ENCODE measurements around the gene IRF7.
"Not testable (repeated sequence)": the region's sequence is repeated elsewhere in the genome, so short reads cannot be mapped to it uniquely, and the experiment has no call there.

The IRF7 gene

DNA sequence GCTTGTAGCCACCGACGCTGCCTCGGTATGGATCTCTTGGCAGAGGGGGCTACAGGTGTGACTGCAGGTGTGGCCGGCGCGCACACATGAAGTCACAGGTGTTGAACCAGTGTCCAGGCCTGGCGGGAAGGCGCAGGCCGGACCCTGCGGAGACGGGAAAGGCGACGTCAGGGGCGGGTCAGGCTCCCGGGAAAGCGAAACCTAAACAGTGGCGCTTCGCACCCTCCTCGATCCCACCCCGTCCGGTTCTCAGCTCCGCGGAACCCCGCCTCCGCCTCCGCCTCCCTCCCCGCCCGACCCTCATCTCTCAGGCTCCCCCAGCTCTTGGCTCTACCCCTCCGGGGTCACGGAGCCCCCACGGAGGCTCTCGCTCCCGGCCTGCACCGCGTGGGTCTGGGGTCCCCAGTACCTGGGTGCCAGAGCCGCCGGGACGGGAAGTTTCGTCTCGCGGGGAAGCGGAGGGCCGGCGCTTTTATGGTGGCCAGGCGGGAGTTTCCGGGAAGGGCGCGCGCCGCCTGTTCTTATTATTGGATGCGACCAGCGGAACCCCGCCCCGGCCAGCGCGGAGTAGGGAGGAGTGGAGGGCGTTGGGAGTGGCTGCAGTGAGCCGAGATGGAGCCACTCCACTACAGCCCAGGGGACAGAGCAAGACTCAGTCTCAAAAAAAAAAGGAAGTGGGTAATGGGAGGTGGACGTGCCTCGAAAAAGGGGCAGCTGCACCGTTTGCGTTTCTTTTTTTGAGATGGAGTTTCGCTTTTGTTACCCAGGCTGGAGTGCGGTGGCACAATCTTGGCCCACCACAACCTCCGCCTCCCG is at the start of gene IRF7:
Gene IRF7 (minus strand): TSS at position 447 of the 816 bp plus-strand sequence. CDS start 586 bp downstream, outside the sequence.
- DNase-seq: peak; percentile 99

DNA sequence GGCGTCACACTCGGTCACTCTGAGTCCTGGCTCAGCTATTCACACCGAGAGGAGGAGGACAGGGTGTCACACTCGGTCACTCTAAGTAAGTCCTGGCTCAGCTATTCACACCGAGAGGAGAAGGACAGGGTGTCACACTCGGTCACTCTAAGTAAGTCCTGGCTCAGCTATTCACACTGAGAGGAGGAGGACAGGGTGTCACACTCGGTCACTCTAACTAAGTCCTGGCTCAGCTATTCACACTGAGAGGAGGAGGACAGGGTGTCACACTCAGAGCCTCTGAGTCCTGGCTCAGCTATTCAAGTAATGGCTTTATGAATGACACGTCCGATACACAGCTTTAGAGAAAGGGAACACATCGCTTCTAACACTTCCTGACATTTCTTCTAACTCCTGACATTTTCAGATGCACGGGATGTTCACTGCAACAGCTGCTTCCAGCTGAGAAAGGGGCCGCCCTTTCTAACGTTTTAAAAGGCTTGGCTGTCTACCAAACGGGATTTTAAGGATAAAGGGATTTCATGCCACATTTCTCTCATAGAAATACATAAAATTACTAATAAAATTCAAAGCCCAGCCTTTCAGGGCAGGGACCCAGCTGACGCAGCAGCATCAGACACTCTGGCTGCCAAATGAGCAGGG is 49.4 kb upstream of the IRF7 start:
- DNase-seq: no peak

DNA sequence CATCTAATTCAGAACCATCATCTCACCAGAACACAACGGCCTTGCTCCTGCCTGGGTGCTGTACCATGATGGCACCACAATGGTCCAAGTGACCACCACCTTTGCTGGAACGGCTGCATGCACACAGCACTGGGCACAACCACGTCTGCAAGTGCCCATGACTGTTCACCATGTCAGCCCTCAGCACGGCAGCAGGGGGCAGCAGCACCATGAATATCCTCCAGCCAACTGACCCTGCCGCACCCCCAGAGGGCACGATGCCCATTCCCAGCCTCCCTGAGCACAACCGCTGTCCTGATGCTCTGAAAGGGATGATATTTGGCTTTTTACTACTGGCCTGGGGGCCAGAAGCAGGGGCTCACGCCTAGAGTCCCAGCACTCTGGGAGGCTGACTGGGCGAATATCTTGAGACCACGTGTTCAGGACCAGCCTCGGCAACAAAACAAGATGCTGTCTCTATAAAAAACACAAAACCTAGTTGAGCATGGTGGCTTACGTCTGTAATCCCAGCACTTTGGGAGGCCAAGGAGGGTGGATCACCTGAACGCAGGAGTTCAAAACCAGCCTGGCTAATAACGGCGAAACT is 47.0 kb upstream of the IRF7 start:
- peak; percentile 80 for DNase-seq

DNA sequence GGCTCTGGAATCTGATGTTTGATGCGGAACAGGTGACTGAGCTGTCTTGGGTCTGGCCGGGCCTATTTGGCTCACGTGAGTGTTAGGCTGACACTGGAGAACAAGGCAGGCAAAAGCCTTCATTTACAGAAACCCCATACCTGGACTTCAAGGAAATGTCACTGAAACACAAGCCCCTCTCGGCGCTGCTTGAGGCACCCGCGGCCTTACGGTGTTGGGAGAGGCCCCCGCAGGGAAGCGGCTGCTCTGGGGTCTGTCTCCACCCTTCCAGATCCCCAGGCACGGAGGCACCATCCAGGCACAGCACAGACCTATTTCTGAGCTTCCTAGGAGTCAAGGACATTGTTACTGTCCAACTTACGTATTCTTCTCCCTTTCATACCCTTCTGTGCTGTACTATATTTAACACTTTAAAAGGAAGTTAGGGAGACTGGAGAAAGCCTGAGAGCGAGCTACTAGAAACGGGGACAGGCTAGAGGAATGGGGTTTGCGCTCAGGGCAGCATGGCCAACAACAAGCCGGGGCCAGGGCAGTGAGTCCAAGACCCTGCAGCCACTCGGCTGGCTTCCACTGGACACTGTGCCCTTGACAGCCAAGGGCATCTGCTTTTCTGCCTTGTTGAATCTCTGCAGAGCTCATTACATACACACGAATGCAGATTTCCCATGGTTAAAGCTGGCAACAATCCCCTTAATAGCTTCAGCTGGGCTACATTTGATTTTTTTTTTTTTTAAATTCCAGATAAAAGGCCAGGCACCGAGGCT is 45.1 kb upstream of the IRF7 start:
- DNase-seq: no peak

DNA sequence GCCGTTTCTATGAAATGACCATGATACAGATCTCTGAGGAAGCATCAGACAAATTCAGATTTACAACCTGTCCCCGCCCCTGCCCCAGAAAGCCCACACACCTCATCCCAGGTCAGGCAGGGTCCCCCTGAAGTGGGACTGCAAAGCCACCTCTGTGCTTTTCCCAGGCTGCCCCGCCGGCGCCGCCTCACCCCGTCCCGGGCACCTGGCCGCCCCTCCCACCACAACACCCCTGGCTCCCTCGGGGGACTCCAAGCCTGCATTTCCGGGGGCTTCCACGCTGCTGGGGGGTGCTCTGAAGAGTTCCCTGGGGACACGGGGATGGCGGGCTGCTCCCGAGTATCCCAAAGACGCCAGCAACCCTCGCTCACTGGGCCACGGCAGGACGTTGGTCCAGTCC is 44.5 kb upstream of the IRF7 start:
- DNase-seq: no peak

DNA sequence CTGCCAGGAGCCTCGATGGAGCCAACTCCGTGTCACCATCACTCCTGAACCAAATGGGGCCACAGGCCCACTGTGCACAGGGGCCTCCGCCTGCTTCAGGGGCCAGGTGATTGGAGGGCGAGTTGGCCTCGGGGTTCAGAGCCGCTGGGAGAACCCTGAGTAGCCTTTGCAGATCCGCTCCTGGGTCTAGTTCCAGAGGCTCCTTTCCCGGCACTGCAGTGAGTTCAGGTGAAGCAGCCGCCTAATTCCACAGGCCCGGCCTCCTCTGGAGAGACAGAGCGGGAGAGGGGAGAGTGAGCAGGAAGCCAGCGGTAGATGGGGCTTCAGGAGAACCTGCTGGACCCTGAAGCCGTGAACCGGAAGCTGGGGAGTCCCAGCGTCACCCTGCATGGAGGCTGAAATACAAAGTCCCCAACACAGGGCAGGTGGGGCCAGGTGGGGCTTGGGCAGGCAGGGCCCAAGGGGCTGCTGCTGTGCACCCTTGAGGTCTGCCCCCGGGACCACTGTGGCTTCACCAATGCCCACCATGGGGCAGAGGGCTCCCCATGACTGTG is 43.9 kb upstream of the IRF7 start:
- DNase-seq: no peak

DNA sequence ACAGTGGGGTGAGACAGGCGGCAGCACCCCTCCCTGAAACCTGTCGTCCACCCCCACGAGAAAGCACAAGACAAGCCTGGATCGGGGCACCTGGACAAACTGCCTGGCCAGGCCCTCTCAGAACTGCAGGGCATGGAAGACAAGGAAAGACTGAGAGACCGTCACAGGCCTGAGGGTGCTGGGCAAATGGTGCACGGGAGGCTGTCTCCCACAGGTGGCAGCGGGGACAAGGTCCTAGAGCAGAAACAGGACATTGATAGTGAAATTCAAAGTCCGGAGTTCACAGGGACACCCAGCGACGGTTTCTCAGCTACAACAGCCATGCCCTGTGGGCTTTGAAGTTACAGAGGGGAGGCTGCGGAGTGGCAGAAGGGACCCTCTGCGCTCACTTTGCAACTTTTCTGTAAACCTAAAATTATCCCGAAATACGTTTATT is 42.0 kb upstream of the IRF7 start:
- no peak for DNase-seq

DNA sequence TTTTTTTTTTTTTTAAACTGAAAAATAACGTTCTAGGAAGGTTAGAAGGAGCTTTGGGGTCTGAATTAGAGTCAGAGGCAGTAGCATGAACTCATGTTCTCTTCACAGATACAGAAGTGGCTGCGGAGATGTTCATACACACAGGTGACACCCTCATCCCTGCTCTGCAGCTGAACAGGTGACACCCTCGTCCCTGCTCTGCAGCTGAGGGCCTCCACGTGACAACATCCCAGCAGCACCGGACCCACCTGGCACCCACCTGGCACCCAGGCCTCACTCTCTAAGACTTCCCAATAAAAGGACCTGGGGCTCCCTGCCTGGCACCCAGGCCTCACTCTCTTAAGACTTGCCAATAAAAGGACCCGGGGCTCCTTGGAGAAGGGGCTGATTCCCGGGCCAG is 41.1 kb upstream of the IRF7 start:
- no peak for DNase-seq

DNA sequence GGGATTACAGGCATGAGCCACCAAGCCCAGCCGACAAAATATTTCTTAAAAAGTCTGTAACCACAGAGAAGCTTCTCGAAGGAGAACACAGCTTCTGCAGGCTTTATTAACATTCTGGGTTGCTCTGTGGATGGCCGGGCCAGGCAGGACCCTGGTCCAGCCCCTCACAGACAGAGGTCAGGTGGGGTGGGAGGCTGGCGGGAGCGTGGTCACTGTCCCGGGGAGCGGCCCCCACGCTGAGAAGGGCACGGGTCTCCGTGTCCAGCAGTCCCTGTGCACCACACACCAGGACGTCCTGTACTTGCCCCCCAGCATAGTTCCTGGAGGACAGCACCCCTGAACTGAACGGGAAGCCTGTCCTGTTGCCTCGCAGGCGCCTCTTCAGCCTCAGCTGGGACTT is 40.7 kb upstream of the IRF7 start:
- no peak for DNase-seq

DNA sequence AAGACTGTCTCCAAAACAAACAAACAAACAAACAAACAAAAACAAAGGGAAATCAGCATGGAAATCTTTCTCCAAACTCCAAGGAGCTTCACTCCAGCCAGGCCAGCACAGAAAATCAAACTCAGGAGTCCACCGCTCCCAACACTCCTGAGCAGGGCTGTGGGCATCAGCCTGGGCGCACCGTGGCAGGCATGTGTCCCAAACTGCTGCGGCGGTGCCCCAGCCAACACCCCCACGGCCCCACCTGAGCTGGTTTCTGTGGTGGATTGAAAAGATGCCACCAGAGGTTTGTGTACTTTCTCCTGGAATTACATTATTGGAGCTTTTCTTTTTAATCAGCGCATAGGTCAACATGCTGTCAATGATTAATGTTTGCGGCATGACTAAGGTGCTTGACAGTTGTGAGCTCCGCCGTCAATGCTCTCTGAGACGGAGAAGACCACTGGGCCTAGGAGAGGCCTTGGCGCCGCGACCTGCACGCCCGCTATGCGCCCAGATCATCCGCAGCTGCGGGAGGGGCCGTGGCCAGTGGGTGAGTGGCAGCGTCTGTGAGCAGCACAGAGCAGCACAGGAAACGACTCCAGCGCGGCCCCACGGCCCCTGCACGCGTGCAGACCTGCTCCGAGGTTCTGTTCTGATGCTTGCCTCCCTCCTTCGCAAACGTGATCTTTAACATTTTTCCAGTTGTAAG is 39.4 kb upstream of the IRF7 start:
- DNase-seq: peak; percentile 93

DNA sequence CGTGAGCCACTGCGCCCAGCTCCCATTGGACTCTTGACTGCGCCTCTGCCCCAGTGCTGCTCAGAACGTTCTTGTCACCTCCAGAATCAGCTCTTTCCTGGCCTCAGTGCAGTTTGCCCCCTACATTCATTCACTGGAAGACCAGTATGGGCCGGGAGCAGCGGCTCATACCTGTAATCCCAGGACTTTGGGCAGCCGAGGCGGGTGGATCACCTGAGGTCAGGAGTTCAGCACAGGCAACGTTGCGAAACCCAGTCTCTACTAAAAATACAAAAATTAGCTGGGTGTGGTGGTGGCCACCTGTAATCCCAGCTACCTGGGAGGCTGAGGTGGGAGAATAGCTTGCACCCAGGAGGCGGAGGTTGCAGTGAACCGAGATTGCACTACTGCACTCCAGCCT is 38.7 kb upstream of the IRF7 start:
- DNase-seq: not testable (repeated sequence)

DNA sequence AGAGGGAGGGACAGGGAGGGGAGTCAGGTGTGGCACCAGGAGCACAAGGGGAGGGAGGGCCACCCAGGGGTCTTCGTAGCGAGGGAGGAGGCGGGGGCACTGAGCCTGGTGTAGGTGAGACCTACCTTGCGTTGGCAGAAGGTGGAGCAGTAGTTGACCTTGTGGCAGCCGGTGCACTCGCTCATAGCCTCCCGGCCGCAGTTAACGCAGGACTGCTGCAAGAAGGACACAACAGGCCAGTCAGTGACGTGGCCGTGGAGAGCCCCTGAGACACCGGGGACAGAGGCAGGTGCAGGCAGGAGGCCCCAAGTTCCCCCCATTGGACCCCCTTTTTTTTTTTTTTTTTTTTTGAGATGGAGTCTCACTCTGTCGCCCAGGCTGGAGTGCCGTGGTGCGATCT is 38.1 kb upstream of the IRF7 start:
- DNase-seq: no peak

DNA sequence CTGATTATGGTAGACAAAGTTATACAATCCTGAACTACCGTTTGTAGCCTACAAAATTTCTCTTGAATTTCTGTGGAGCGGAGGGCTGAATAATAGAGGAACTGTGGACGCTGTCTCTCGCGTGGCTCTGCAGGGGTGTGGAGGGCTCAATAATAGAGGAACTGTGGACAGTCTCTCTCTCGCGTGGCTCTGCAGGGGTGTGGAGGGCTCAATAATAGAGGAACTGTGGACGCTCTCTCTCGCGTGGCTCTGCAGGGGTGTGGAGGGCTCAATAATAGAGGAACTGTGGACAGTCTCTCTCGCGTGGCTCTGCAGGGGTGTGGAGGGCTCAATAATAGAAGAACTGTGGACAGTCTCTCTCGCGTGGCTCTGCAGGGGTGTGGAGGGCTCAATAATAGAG is 37.4 kb upstream of the IRF7 start:
- not testable (repeated sequence) for DNase-seq

DNA sequence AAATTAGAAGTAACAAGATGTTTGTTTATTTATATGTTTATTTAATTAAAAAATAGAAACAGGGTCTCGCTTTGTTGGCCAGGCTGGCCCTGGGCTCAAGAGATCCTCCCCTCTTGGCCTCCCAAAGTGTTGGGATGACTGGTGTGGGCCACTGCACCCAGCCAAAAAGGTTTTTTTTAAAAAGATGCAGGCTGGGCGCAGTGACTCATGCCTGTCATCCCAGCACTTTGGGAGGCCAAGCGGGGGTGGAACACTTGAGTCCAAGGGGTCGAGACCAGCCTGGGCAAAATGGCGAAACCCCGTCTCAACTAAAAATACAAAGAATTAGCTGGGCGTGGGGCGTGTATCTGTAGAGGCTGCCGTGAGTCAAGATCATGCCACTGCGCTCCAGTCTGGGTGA is 34.7 kb upstream of the IRF7 start:
- no peak for DNase-seq

DNA sequence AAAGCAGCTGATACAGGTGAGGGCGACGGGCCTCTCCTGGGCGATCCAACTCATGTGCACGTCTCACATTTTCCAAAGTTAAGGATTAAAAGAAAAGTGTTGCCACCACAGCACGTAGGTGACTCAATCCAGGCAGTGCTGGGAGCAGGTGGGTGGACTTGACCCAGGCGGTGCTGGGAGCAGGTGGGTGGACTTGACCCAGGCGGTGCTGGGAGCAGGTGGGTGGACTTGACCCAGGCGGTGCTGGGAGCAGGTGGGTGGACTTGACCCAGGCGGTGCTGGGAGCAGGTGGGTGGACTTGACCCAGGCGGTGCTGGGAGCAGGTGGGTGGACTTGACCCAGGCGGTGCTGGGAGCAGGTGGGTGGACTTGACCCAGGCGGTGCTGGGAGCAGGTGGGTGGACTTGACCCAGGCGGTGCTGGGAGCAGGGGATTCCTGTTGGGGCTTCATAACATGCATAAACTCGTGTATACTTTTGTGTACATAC is 32.0 kb upstream of the IRF7 start:
- DNase-seq: not testable (repeated sequence)

DNA sequence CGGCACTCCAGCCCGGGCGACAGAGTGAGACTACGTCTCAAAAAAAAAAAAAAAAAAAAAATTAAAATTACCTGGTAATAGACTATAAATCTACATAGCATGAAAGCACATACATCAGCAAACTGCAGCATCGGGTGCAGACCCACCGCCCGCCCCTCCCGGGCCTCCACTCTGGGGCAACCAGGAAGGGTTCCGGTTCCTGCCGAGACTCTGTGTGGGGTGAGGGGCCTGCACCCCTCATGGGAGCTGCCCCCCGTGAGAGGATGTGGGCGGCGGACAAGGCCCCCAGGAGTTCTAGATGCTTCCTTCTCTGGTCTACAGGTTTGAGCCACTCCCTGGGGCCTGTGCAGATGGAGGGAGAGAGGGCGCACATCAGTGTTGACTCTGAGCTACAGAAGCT is 30.5 kb upstream of the IRF7 start:
- no peak for DNase-seq

DNA sequence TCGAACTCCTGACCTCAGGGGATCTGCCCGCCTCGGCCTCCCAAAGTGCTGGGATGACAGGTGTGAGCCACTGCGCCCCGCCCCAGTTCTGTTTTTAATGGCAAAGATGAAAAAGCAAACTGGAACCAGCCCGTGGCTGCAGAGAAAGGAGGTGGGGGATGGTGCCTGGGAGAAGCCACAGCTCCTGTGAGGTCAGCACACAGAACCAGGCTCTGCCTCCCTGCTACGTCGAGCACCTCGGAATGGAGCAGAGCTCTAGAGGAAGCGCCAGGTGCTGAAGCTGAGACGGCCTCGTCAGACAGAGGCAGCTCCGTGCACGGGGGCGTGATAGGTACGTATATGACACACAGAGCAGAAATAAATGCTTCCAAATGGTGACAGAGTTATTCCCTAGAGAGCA is 29.8 kb upstream of the IRF7 start:
- no peak for DNase-seq

DNA sequence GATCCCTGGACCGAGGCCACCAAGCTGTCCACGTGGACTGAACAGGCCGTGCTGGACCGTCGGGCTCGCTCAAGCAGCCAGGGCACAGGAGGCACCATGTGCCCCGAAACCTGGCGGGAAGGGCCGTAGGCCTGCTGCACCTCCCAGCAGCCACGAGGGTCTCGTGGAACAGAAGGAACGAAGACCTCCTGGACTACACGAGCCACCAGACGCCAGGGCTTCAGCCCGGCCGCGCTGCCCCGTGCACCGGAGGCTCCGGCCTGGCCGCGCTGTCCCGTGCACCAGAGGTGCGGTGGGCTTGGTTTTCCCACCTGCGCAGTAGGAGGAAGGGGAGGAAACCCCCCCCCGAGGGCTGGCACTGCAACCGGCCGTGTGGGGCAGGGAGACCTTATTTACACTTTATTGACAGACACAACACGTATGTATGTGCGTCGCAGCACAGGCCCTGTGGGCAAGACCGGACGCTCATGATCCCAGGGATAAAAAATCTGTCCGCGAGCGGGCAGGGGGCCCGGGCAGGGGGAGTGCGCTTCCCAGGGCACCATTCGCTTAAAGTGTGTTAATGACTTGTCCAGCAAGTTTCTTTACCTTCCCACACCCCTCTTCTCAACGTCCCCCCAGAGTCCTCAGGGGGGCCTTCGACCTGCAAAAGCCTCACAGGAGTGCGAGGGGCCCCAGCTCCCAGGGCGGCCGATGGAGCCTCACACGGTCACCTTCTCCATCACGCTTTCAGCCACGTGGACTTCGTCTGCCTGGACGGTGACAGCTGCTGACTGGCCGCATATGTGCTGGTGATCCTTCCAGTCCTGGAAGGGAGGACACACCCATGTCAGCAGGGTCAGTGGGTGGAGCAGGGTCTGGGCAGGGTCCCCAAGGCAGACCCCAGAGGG is 28.3 kb upstream of the IRF7 start:
- no peak for DNase-seq

DNA sequence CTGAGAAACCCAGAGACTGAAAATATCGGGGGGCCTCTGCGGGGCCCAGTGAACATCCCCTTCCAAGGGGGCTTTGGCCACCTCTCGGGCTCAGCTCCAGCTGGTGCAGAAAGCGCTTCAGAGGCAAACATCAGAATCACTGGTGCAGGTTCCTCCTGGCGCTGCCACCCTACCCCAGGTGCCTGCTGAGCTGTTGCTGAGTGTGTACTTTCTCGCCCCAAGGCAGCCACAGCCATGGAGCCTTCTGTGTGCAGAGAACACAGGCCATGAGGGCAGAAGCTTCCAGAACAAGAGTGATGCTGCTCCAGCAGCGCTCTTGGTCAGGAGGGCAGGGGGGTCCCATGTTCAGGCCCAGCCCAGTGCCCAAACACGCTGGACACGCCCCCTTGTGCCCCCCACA is 27.6 kb upstream of the IRF7 start:
- DNase-seq: peak; percentile 30

DNA sequence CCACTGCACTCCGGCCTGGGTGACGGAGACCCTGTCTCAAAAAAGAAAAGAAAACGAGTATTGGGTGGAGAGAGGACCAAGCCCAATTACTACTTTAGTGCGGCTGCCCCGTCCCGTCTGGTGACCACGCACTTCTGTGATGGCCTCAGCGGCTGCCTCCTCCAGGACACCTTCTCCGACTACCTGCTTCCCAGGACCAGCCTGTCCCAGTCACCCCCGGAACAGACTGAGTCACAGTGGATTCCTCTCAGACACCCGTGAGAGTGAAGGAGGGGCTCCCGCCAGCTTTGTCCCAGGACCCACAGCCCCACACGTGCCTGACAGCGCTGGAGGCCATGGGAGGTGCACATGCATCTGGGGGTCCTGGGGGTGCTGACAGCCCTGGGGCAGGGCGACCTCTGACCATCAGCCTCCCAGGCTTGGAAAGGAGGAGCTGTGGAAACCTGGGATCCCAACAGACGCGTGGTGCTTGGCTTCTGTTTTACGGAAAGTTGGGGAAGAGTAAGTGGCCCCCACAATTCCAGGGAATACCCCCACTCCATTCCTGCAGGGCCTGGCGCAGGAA is 26.1 kb upstream of the IRF7 start:
- DNase-seq: no peak

Measured in DMS53 (cell line).